IPS DF 19.7 (cell line): Measurements from ENCODE around the gene IRF3.
"Not testable (repeated sequence)": the region's sequence is repeated elsewhere in the genome, so short reads cannot be mapped to it uniquely, and the experiment has no call there.

Source experiments
- DNase-seq: peaks from one replicate; pipeline ENCODE4 v3.0.0-alpha.2; 2013; ENCODE audit warnings: low read depth, low spot score

IRF3 gene

GRCh38 chr19:49624967-49625910 is 40.4 kb downstream of the IRF3 start:
- DNase-seq = no peak

- DNase-seq = not testable (repeated sequence)
These were observed 47.8 kb downstream of the IRF3 start for GRCh38 chr19:49617860-49618259.

GRCh38 chr19:49616945-49617344 is 48.7 kb downstream of the IRF3 start:
- DNase-seq = no peak

- DNase-seq = no peak
These were observed 49.1 kb downstream of the IRF3 start for GRCh38 chr19:49616532-49616931.

- no peak for DNase-seq
These were observed 49.8 kb downstream of the IRF3 start for GRCh38 chr19:49615861-49616260.

GRCh38 chr19:49614096-49614833 is 51.4 kb downstream of the IRF3 start:
- DNase-seq = no peak

- no peak for DNase-seq
These were observed 52.3 kb downstream of the IRF3 start for GRCh38 chr19:49613374-49613773.
